ENCODE data around the gene INSIG2.

INSIG2 gene

GRCh38 chr2:118049816-118050140 is 38.5 kb upstream of the INSIG2 start:
- Histone ChIP-seq H3K4me1 (ENCODE audit: control insufficient read depth in 5 of 5, insufficient read depth in 5 of 5, low read length in 5 of 5) (no peaks in the 10 kb centered on the region), H3K27ac (ENCODE audit: low read depth, low read length) (no peak overlapping the region), H3K36me3 (ENCODE audit: control insufficient read depth in 5 of 5, insufficient read depth in 5 of 5, low read length in 5 of 5) (no peaks in the 10 kb centered on the region), H3K27me3 (ENCODE audit: control insufficient read depth in 5 of 5, insufficient read depth in 4 of 5, low read length in 5 of 5) (peaks cover 0 to 12% (median 2%) of the 10 kb centered on the region in 5 donors), H3K9me3 (ENCODE audit: control insufficient read depth in 5 of 5, low read length in 5 of 5) (no peaks in the 10 kb centered on the region), H3K9ac (ENCODE audit: low read length in 5 of 5) (no peak overlapping the region), H3K4me3 (ENCODE audit: low read depth in 1 of 5, low read length in 5 of 5) (no peak overlapping the region)

GRCh38 chr2:118050386-118050785 is 37.9 kb upstream of the INSIG2 start:
- H3K9me3 ChIP-seq (ENCODE audit: control insufficient read depth in 5 of 5, low read length in 5 of 5): no peaks in the 10 kb centered on the region
- no peaks in the 10 kb centered on the region for H3K36me3 ChIP-seq (ENCODE audit: control insufficient read depth in 5 of 5, insufficient read depth in 5 of 5, low read length in 5 of 5)
- H3K27ac ChIP-seq (ENCODE audit: low read depth, low read length): no peak overlapping the region
- peaks cover 0 to 12% (median 2%) of the 10 kb centered on the region in 5 donors for H3K27me3 ChIP-seq (ENCODE audit: control insufficient read depth in 5 of 5, insufficient read depth in 4 of 5, low read length in 5 of 5)
- no peaks in the 10 kb centered on the region for H3K4me1 ChIP-seq (ENCODE audit: control insufficient read depth in 5 of 5, insufficient read depth in 5 of 5, low read length in 5 of 5)
- no peak overlapping the region for H3K4me3 ChIP-seq (ENCODE audit: low read depth in 1 of 5, low read length in 5 of 5)
- no peak overlapping the region for H3K9ac ChIP-seq (ENCODE audit: low read length in 5 of 5)

- H3K9ac ChIP-seq (ENCODE audit: low read length in 5 of 5): no peak overlapping the region
Measured at GRCh38 chr2:118050974-118051373, 37.3 kb upstream of the INSIG2 start.

GRCh38 chr2:118051826-118052358 is 36.4 kb upstream of the INSIG2 start:
- Histone ChIP-seq H3K4me1 (ENCODE audit: control insufficient read depth in 5 of 5, insufficient read depth in 5 of 5, low read length in 5 of 5) (peaks cover 0 to 13% (median 0%) of the 10 kb centered on the region in 5 donors), H3K4me3 (ENCODE audit: low read depth in 1 of 5, low read length in 5 of 5) (no peak overlapping the region), H3K27me3 (ENCODE audit: control insufficient read depth in 5 of 5, insufficient read depth in 4 of 5, low read length in 5 of 5) (peaks cover 0 to 12% (median 2%) of the 10 kb centered on the region in 5 donors), H3K36me3 (ENCODE audit: control insufficient read depth in 5 of 5, insufficient read depth in 5 of 5, low read length in 5 of 5) (no peaks in the 10 kb centered on the region), H3K27ac (ENCODE audit: low read depth, low read length) (no peak overlapping the region), H3K9ac (ENCODE audit: low read length in 5 of 5) (no peak overlapping the region), H3K9me3 (ENCODE audit: control insufficient read depth in 5 of 5, low read length in 5 of 5) (no peaks in the 10 kb centered on the region)

More at GRCh38 chr2:118050974-118051373, 37.3 kb upstream of the INSIG2 start:
- Histone ChIP-seq H3K27ac (ENCODE audit: low read depth, low read length) (no peak overlapping the region), H3K36me3 (ENCODE audit: control insufficient read depth in 5 of 5, insufficient read depth in 5 of 5, low read length in 5 of 5) (no peaks in the 10 kb centered on the region), H3K9me3 (ENCODE audit: control insufficient read depth in 5 of 5, low read length in 5 of 5) (no peaks in the 10 kb centered on the region), H3K4me3 (ENCODE audit: low read depth in 1 of 5, low read length in 5 of 5) (no peak overlapping the region), H3K27me3 (ENCODE audit: control insufficient read depth in 5 of 5, insufficient read depth in 4 of 5, low read length in 5 of 5) (peaks cover 0 to 12% (median 2%) of the 10 kb centered on the region in 5 donors), H3K4me1 (ENCODE audit: control insufficient read depth in 5 of 5, insufficient read depth in 5 of 5, low read length in 5 of 5) (peaks cover 0 to 6% (median 0%) of the 10 kb centered on the region in 5 donors)

- H3K27me3 ChIP-seq (ENCODE audit: control insufficient read depth in 5 of 5, insufficient read depth in 4 of 5, low read length in 5 of 5): peaks cover 0 to 12% (median 2%) of the 10 kb centered on the region in 5 donors
- H3K4me3 ChIP-seq (ENCODE audit: low read depth in 1 of 5, low read length in 5 of 5): no peak overlapping the region
- H3K27ac ChIP-seq (ENCODE audit: low read depth, low read length): no peak overlapping the region
- no peaks in the 10 kb centered on the region for H3K9me3 ChIP-seq (ENCODE audit: control insufficient read depth in 5 of 5, low read length in 5 of 5)
- no peaks in the 10 kb centered on the region for H3K36me3 ChIP-seq (ENCODE audit: control insufficient read depth in 5 of 5, insufficient read depth in 5 of 5, low read length in 5 of 5)
- peaks cover 0 to 13% (median 0%) of the 10 kb centered on the region in 5 donors for H3K4me1 ChIP-seq (ENCODE audit: control insufficient read depth in 5 of 5, insufficient read depth in 5 of 5, low read length in 5 of 5)
- no peak overlapping the region for H3K9ac ChIP-seq (ENCODE audit: low read length in 5 of 5)
Measured at GRCh38 chr2:118052474-118052873, 35.8 kb upstream of the INSIG2 start.

- Histone ChIP-seq H3K4me1 (ENCODE audit: control insufficient read depth in 5 of 5, insufficient read depth in 5 of 5, low read length in 5 of 5) (peaks cover 0 to 13% (median 0%) of the 10 kb centered on the region in 5 donors), H3K27me3 (ENCODE audit: control insufficient read depth in 5 of 5, insufficient read depth in 4 of 5, low read length in 5 of 5) (peaks cover 0 to 8% (median 2%) of the 10 kb centered on the region in 5 donors), H3K4me3 (ENCODE audit: low read depth in 1 of 5, low read length in 5 of 5) (no peak overlapping the region), H3K9me3 (ENCODE audit: control insufficient read depth in 5 of 5, low read length in 5 of 5) (no peaks in the 10 kb centered on the region), H3K27ac (ENCODE audit: low read depth, low read length) (no peak overlapping the region), H3K9ac (ENCODE audit: low read length in 5 of 5) (no peak overlapping the region), H3K36me3 (ENCODE audit: control insufficient read depth in 5 of 5, insufficient read depth in 5 of 5, low read length in 5 of 5) (no peaks in the 10 kb centered on the region)
Measured at GRCh38 chr2:118053681-118054080, 34.6 kb upstream of the INSIG2 start.

GRCh38 chr2:118054213-118055008 is 33.9 kb upstream of the INSIG2 start:
- Histone ChIP-seq H3K4me1 (ENCODE audit: control insufficient read depth in 5 of 5, insufficient read depth in 5 of 5, low read length in 5 of 5) (peaks cover 0 to 13% (median under 1%) of the 10 kb centered on the region in 5 donors), H3K9ac (ENCODE audit: low read length in 5 of 5) (no peak overlapping the region), H3K9me3 (ENCODE audit: control insufficient read depth in 5 of 5, low read length in 5 of 5) (no peaks in the 10 kb centered on the region), H3K36me3 (ENCODE audit: control insufficient read depth in 5 of 5, insufficient read depth in 5 of 5, low read length in 5 of 5) (no peaks in the 10 kb centered on the region), H3K27me3 (ENCODE audit: control insufficient read depth in 5 of 5, insufficient read depth in 4 of 5, low read length in 5 of 5) (peaks cover 0 to 8% (median 2%) of the 10 kb centered on the region in 5 donors), H3K27ac (ENCODE audit: low read depth, low read length) (no peak overlapping the region), H3K4me3 (ENCODE audit: low read depth in 1 of 5, low read length in 5 of 5) (no peak overlapping the region)

GRCh38 chr2:118055512-118056164 is 32.6 kb upstream of the INSIG2 start:
- Histone ChIP-seq H3K4me1 (ENCODE audit: control insufficient read depth in 5 of 5, insufficient read depth in 5 of 5, low read length in 5 of 5) (peaks cover 0 to 25% (median 8%) of the 10 kb centered on the region in 5 donors), H3K9me3 (ENCODE audit: control insufficient read depth in 5 of 5, low read length in 5 of 5) (no peaks in the 10 kb centered on the region), H3K4me3 (ENCODE audit: low read depth in 1 of 5, low read length in 5 of 5) (no peak overlapping the region), H3K27me3 (ENCODE audit: control insufficient read depth in 5 of 5, insufficient read depth in 4 of 5, low read length in 5 of 5) (peaks cover 0 to 4% (median 0%) of the 10 kb centered on the region in 5 donors), H3K36me3 (ENCODE audit: control insufficient read depth in 5 of 5, insufficient read depth in 5 of 5, low read length in 5 of 5) (no peaks in the 10 kb centered on the region), H3K9ac (ENCODE audit: low read length in 5 of 5) (no peak overlapping the region), H3K27ac (ENCODE audit: low read depth, low read length) (no peak overlapping the region)

- H3K9me3 ChIP-seq (ENCODE audit: control insufficient read depth in 5 of 5, low read length in 5 of 5): no peaks in the 10 kb centered on the region
- no peak overlapping the region for H3K4me3 ChIP-seq (ENCODE audit: low read depth in 1 of 5, low read length in 5 of 5)
- H3K36me3 ChIP-seq (ENCODE audit: control insufficient read depth in 5 of 5, insufficient read depth in 5 of 5, low read length in 5 of 5): no peaks in the 10 kb centered on the region
- H3K4me1 ChIP-seq (ENCODE audit: control insufficient read depth in 5 of 5, insufficient read depth in 5 of 5, low read length in 5 of 5): peaks cover 0 to 30% (median 14%) of the 10 kb centered on the region in 5 donors
- H3K27me3 ChIP-seq (ENCODE audit: control insufficient read depth in 5 of 5, insufficient read depth in 4 of 5, low read length in 5 of 5): peaks cover 0 to 4% (median 0%) of the 10 kb centered on the region in 5 donors
- H3K27ac ChIP-seq (ENCODE audit: low read depth, low read length): no peak overlapping the region
- H3K9ac ChIP-seq (ENCODE audit: low read length in 5 of 5): no peak overlapping the region
Measured at GRCh38 chr2:118056165-118056534, 32.1 kb upstream of the INSIG2 start.

- H3K9me3 ChIP-seq (ENCODE audit: control insufficient read depth in 5 of 5, low read length in 5 of 5): no peaks in the 10 kb centered on the region
- H3K4me3 ChIP-seq (ENCODE audit: low read depth in 1 of 5, low read length in 5 of 5): no peak overlapping the region
- H3K9ac ChIP-seq (ENCODE audit: low read length in 5 of 5): no peak overlapping the region
- peaks cover 0 to 4% (median 0%) of the 10 kb centered on the region in 5 donors for H3K27me3 ChIP-seq (ENCODE audit: control insufficient read depth in 5 of 5, insufficient read depth in 4 of 5, low read length in 5 of 5)
- H3K4me1 ChIP-seq (ENCODE audit: control insufficient read depth in 5 of 5, insufficient read depth in 5 of 5, low read length in 5 of 5): peaks cover 0 to 37% (median 20%) of the 10 kb centered on the region in 5 donors
- no peak overlapping the region for H3K27ac ChIP-seq (ENCODE audit: low read depth, low read length)
- H3K36me3 ChIP-seq (ENCODE audit: control insufficient read depth in 5 of 5, insufficient read depth in 5 of 5, low read length in 5 of 5): no peaks in the 10 kb centered on the region
Measured at GRCh38 chr2:118056801-118057200, 31.5 kb upstream of the INSIG2 start.

All from subcutaneous abdominal adipose tissue (tissue), 5 donors.